ENCODE measurements around the gene CCNA2. TPM values are rescaled to one million over a fixed set of nuclear protein-coding genes. Genes with fewer than 3 reads are reported as not detected.

The CCNA2 gene
- total RNA-seq, 1 donor from 2014 or later = 6.2 TPM

DNA sequence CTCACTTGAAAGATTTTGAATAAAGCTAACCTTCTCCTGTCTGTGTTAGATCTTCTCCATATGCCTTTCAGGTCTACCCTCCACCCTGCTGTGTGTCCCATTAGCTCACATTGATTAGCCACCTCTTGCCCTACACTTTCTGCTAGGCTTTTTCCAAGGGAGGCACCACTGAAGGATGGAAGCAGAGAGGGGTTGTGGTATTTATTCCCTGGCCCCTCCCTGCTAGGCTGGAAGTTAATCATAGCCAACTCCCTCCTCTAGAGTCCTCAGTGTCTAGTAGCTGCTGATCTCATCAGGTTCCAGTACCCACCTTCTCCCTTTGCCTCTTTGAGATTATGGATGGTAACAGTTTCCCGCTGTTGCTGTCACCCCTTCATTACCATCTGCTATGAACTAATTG, 49.8 kb downstream of the CCNA2 start:
- no peaks in the 10 kb centered on the region for H3K9me3 ChIP-seq (ENCODE audit: insufficient read depth, low read depth, low read length)
- FAIRE-seq (no peak), DNase-seq (ENCODE audit: low read depth) (no peak)
- H3K36me3 ChIP-seq (ENCODE audit: insufficient read depth, low read length) = no peaks in the 10 kb centered on the region
- H3K4me1 Mint-ChIP-seq (ENCODE audit: low read depth, unreplicated experiment) = no peaks in the 10 kb centered on the region
- H3K4me2 ChIP-seq (ENCODE audit: low read length) = no peak overlapping the region
- H3K27me3 ChIP-seq (ENCODE audit: insufficient read depth, low read length) = peaks cover 5% of the 10 kb centered on the region
- no peaks in the 10 kb centered on the region for H3K9me3 Mint-ChIP-seq (ENCODE audit: unreplicated experiment)
- no peak overlapping the region for H3K9ac ChIP-seq (ENCODE audit: low read length)
- H3K4me3 Mint-ChIP-seq (ENCODE audit: unreplicated experiment) = no peak overlapping the region
- H3K27me3 Mint-ChIP-seq (ENCODE audit: low read depth, unreplicated experiment) = peaks cover 24% of the 10 kb centered on the region
- H3K4me1 ChIP-seq (ENCODE audit: insufficient read depth, low read length) = no peaks in the 10 kb centered on the region
- no peaks in the 10 kb centered on the region for H3K79me2 ChIP-seq (ENCODE audit: insufficient read depth, low read length)
- TF ChIP-seq EZH2 (IDR thresholded peaks at IDR 0.05; ENCODE audit: insufficient read depth, low read length) = no peak
- TF ChIP-seq, protein P1, sequence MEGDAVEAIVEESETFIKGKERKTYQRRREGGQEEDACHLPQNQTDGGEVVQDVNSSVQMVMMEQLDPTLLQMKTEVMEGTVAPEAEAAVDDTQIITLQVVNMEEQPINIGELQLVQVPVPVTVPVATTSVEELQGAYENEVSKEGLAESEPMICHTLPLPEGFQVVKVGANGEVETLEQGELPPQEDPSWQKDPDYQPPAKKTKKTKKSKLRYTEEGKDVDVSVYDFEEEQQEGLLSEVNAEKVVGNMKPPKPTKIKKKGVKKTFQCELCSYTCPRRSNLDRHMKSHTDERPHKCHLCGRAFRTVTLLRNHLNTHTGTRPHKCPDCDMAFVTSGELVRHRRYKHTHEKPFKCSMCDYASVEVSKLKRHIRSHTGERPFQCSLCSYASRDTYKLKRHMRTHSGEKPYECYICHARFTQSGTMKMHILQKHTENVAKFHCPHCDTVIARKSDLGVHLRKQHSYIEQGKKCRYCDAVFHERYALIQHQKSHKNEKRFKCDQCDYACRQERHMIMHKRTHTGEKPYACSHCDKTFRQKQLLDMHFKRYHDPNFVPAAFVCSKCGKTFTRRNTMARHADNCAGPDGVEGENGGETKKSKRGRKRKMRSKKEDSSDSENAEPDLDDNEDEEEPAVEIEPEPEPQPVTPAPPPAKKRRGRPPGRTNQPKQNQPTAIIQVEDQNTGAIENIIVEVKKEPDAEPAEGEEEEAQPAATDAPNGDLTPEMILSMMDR (IDR thresholded peaks at IDR 0.05; ENCODE audit: insufficient read depth, low read depth, low read length) = no peak
- H3K27ac ChIP-seq (ENCODE audit: low read depth, low read length) = no peak overlapping the region
- H3K36me3 Mint-ChIP-seq (ENCODE audit: low read depth, unreplicated experiment) = no peaks in the 10 kb centered on the region
- H3K4me3 ChIP-seq (ENCODE audit: insufficient read depth, low read depth, low read length) = no peak overlapping the region
- H2AFZ ChIP-seq (ENCODE audit: low read depth, low read length) = no peak overlapping the region
- H4K20me1 ChIP-seq (ENCODE audit: insufficient read depth, low read length) = no peaks in the 10 kb centered on the region
- no peak overlapping the region for H3K27ac Mint-ChIP-seq (ENCODE audit: unreplicated experiment)

- no peaks in the 10 kb centered on the region for H3K4me1 ChIP-seq (ENCODE audit: insufficient read depth, low read length)
- TF ChIP-seq EZH2 (IDR thresholded peaks at IDR 0.05; ENCODE audit: insufficient read depth, low read length) = no peak
- TF ChIP-seq, protein P1 (IDR thresholded peaks at IDR 0.05; ENCODE audit: insufficient read depth, low read depth, low read length) = no peak
- no peak overlapping the region for H3K9ac ChIP-seq (ENCODE audit: low read length)
- H3K4me3 ChIP-seq (ENCODE audit: insufficient read depth, low read depth, low read length) = no peak overlapping the region
- H4K20me1 ChIP-seq (ENCODE audit: insufficient read depth, low read length) = no peaks in the 10 kb centered on the region
- peaks cover 40% of the 10 kb centered on the region for H3K27me3 Mint-ChIP-seq (ENCODE audit: low read depth, unreplicated experiment)
- no peaks in the 10 kb centered on the region for H3K36me3 Mint-ChIP-seq (ENCODE audit: low read depth, unreplicated experiment)
- H2AFZ ChIP-seq (ENCODE audit: low read depth, low read length) = no peak overlapping the region
- H3K4me3 Mint-ChIP-seq (ENCODE audit: unreplicated experiment) = no peak overlapping the region
- no peaks in the 10 kb centered on the region for H3K9me3 ChIP-seq (ENCODE audit: insufficient read depth, low read depth, low read length)
- H3K9me3 Mint-ChIP-seq (ENCODE audit: unreplicated experiment) = no peaks in the 10 kb centered on the region
- DNase-seq (ENCODE audit: low read depth) = no peak
- H3K4me2 ChIP-seq (ENCODE audit: low read length) = no peak overlapping the region
- H3K27ac ChIP-seq (ENCODE audit: low read depth, low read length) = no peak overlapping the region
- H3K27ac Mint-ChIP-seq (ENCODE audit: unreplicated experiment) = no peak overlapping the region
- peaks cover 5% of the 10 kb centered on the region for H3K27me3 ChIP-seq (ENCODE audit: insufficient read depth, low read length)
- H3K79me2 ChIP-seq (ENCODE audit: insufficient read depth, low read length) = no peaks in the 10 kb centered on the region
- H3K36me3 ChIP-seq (ENCODE audit: insufficient read depth, low read length) = no peaks in the 10 kb centered on the region
- no peaks in the 10 kb centered on the region for H3K4me1 Mint-ChIP-seq (ENCODE audit: low read depth, unreplicated experiment)
- no peak for FAIRE-seq
Observed at GRCh38 chr4:121771869-121772268, 51.8 kb downstream of the CCNA2 start.

DNA sequence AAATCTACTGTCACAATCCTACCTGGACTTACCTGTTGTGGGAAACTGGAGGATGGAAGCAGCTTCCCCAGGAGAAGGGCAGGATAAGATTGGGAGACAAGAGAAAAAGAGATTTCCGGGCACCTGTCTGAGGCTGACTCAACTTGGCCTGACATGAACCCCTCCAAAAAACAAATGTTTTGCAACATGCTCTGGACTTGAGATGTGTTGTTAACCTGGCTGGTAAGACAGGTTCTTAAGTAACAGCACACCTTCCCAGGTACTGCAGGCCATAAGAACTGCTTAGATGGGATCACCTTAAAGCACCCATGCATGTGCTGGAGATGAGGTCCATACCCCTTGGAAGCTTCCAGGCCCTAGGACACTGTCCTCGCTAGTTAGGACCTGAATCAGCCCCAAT, 54.3 kb downstream of the CCNA2 start:
- Mint-ChIP-seq H3K27me3 (ENCODE audit: low read depth, unreplicated experiment) (peaks cover 58% of the 10 kb centered on the region), H3K9me3 (ENCODE audit: unreplicated experiment) (no peaks in the 10 kb centered on the region), H3K4me1 (ENCODE audit: low read depth, unreplicated experiment) (no peaks in the 10 kb centered on the region), H3K4me3 (ENCODE audit: unreplicated experiment) (no peak overlapping the region), H3K36me3 (ENCODE audit: low read depth, unreplicated experiment) (no peaks in the 10 kb centered on the region), H3K27ac (ENCODE audit: unreplicated experiment) (no peak overlapping the region)
- Histone ChIP-seq H3K36me3 (ENCODE audit: insufficient read depth, low read length) (no peaks in the 10 kb centered on the region), H3K4me1 (ENCODE audit: insufficient read depth, low read length) (no peaks in the 10 kb centered on the region), H2AFZ (ENCODE audit: low read depth, low read length) (no peak overlapping the region), H3K9me3 (ENCODE audit: insufficient read depth, low read depth, low read length) (no peaks in the 10 kb centered on the region), H3K27me3 (ENCODE audit: insufficient read depth, low read length) (peaks cover 14% of the 10 kb centered on the region), H3K9ac (ENCODE audit: low read length) (no peak overlapping the region), H3K79me2 (ENCODE audit: insufficient read depth, low read length) (no peaks in the 10 kb centered on the region), H4K20me1 (ENCODE audit: insufficient read depth, low read length) (no peaks in the 10 kb centered on the region), H3K4me3 (ENCODE audit: insufficient read depth, low read depth, low read length) (no peak overlapping the region), H3K27ac (ENCODE audit: low read depth, low read length) (no peak overlapping the region), H3K4me2 (ENCODE audit: low read length) (no peak overlapping the region)
- FAIRE-seq (no peak), DNase-seq (ENCODE audit: low read depth) (no peak)
- no peak for TF ChIP-seq EZH2 (IDR thresholded peaks at IDR 0.05; ENCODE audit: insufficient read depth, low read length)
- TF ChIP-seq, protein P1 (IDR thresholded peaks at IDR 0.05; ENCODE audit: insufficient read depth, low read depth, low read length) = no peak
